Upper lobe of left lung (tissue), 4 donors: Measurements from ENCODE around the gene COL12A1.

Experiments used
- POLR2A ChIP-seq, 4 donors: fragments of 450-650 bp; IDR thresholded peaks; one replicate each; pipeline ENCODE4 v1.5.1; 2016 to 2017; ENCODE audit warnings: antibody characterized with exemption in 4 of 4, mild to moderate bottlenecking in 2 of 4
- POLR2AphosphoS5 ChIP-seq, 2 donors: sonication (generic); formaldehyde crosslinking; IDR thresholded peaks; one replicate each; pipeline ENCODE4 v1.5.1; 2017; ENCODE audit warnings: antibody characterized with exemption in 2 of 2
- TF ChIP-seq, protein P1 (sequence below), 6 experiments: fragments of 450-650 bp in 4 of 6; fragments of 200-600 bp in 2 of 6; sonication (generic) in 2 of 6; IDR thresholded peaks; one replicate each; pipeline ENCODE4 v1.5.1; 2016 to 2019; ENCODE audit warnings: antibody characterized with exemption in 6 of 6

DNA sequence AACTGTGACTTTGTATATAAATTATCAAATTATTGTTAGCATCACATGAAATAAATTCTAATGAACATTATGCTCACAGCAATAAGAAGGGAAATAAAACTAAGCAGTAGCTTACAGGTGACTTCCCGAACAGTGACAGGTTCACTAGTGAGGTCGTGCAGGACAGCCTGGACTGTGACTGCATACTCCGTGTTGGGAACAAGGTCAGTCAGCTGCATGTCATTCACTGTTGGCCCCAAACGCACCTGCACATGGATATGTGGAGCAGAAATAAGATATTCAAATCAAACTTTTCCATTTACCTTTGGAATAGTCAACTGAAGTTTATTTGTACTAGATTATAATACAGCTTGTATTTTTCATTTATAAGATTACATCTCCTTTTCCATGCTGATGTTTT is 60.6 kb downstream of the COL12A1 start:
- TF ChIP-seq, protein P1, sequence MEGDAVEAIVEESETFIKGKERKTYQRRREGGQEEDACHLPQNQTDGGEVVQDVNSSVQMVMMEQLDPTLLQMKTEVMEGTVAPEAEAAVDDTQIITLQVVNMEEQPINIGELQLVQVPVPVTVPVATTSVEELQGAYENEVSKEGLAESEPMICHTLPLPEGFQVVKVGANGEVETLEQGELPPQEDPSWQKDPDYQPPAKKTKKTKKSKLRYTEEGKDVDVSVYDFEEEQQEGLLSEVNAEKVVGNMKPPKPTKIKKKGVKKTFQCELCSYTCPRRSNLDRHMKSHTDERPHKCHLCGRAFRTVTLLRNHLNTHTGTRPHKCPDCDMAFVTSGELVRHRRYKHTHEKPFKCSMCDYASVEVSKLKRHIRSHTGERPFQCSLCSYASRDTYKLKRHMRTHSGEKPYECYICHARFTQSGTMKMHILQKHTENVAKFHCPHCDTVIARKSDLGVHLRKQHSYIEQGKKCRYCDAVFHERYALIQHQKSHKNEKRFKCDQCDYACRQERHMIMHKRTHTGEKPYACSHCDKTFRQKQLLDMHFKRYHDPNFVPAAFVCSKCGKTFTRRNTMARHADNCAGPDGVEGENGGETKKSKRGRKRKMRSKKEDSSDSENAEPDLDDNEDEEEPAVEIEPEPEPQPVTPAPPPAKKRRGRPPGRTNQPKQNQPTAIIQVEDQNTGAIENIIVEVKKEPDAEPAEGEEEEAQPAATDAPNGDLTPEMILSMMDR (IDR thresholded peaks at IDR 0.05): no peak
- no peak for TF ChIP-seq POLR2AphosphoS5 (IDR thresholded peaks at IDR 0.05)
- TF ChIP-seq POLR2A (IDR thresholded peaks at IDR 0.05): no peak
